HG03354 (cell line): ENCODE data around the gene ACBD6.
A peak's percentile ranks its signal among the peaks of the same experiment; 100 is the strongest.
"Not testable (repeated sequence)": the region's sequence is repeated elsewhere in the genome, so short reads cannot be mapped to it uniquely, and the experiment has no call there.

ENCODE experiments used
- ATAC-seq: cut with Tn5 transposase; IDR thresholded peaks from one replicate; pipeline ENCODE4 v1.9.1; 2021; ENCODE audit warnings: mild to moderate bottlenecking; ENCODE audit not compliant: unreplicated experiment, poor library complexity, severe bottlenecking

Gene ACBD6, protein sequence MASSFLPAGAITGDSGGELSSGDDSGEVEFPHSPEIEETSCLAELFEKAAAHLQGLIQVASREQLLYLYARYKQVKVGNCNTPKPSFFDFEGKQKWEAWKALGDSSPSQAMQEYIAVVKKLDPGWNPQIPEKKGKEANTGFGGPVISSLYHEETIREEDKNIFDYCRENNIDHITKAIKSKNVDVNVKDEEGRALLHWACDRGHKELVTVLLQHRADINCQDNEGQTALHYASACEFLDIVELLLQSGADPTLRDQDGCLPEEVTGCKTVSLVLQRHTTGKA

GRCh38 chr1:180502361-180503279 lies at the start of gene ACBD6:
TSS of gene ACBD6 (minus strand) at chr1:180502577. CDS start at chr1:180502266, 311 bp downstream.
- ATAC-seq = peak; percentile 86

DNA sequence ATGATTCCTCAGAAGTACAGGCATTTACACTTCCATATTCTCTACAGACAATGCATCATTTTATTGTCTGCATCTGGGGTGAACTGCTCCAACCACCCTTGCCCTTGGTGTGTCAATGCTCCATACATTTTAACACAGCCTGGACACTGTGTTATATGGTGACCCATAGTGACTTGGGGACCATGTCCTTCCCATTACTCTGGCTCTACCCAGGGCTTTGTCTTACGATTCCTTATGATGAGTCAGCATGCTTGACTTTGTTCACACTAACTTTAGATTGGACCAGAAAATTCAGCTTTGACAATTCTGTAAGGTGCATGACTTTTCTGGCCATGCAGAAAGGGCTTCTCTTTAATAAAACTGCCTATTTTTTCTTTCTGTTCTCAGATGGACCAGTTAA lies 49.6 kb upstream of the ACBD6 start:
- ATAC-seq = no peak

- no peak for ATAC-seq
Measured at GRCh38 chr1:180550241-180550640, 47.9 kb upstream of the ACBD6 start.

- ATAC-seq = not testable (repeated sequence)
Measured at GRCh38 chr1:180549770-180550169, 47.4 kb upstream of the ACBD6 start.

GRCh38 chr1:180548686-180549317 lies 46.4 kb upstream of the ACBD6 start:
- no peak for ATAC-seq

GRCh38 chr1:180545991-180546390 lies 43.6 kb upstream of the ACBD6 start:
- no peak for ATAC-seq

DNA sequence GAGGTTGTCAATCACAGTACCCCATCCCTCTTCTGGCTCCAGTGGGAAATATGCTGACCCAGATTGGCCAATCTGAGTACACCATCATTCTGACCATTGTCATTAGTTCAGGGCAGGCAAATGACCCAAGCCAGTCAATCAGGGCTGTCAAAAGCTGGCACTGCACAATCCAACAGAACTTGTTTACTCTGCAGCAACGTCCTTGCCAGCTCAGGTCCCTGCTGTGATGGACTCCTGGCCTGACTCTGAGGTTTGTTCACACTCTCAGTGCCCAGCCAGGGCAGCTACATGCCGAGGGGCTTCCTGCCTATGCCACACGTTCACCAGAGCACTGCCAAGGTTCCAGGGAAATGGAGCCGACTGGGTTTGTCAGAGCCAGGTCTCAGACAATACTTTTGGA lies 41.7 kb upstream of the ACBD6 start:
- ATAC-seq = no peak

DNA sequence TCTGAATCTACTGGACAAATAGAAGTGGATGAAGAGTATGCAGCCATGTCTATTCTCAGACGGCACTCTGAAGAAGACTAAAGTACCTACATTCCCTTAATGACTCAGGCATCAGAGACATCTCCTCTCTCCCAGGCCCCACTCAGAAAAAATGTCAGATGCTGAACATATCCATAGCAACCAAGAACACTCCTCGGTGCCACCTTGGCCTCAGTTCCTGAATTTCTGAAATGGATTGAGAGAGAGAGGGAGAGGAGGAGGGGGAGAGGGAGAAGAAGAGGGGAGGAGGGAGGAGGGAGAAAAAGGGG lies 40.4 kb upstream of the ACBD6 start:
- no peak for ATAC-seq

- no peak for ATAC-seq
Measured at GRCh38 chr1:180542113-180542837, 39.9 kb upstream of the ACBD6 start.

DNA sequence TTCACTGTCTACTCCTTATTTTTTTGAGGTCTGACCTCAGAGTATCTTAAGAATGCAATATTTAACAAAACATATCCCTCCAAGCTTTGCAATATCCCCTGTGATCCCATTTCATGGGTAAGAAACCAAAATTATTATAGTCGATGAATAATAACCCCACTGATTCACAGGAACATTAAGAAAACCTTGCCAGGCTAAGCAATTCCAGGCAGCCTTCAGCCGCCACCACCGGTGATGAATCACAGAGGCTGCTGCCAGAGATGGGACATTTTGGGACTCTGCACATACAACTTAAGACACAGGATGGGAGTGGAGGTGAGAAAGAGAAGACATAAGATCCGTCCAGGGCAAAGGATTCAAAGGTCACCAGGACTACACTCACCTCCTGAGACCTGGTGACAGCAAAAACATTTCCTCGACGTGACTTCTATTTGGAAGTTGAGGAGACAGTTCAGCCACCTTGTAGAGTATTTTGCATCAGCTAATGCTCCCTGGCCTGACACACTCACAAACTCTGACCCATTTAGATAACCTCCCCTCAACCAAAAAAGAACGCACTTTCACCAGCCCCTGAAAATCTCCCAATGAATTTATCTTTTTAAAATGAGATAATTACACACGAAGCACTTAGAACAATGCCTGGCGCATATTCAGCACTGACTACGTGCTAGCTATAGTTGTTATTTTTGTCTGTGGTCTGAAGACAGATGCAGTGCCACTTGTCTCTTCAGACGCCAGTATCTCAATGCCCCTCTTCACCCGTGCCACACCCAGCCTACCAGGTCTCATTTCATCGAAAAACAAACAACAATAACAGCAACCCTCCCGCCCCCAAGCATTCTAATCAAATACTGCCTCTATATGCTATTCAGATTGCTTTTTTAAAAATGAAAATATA lies 38.6 kb upstream of the ACBD6 start:
- ATAC-seq = no peak

GRCh38 chr1:180539136-180539535 lies 36.8 kb upstream of the ACBD6 start:
- no peak for ATAC-seq

- no peak for ATAC-seq
Measured at GRCh38 chr1:180536821-180537372, 34.5 kb upstream of the ACBD6 start.

GRCh38 chr1:180535418-180535999 lies 33.1 kb upstream of the ACBD6 start:
- ATAC-seq = no peak

DNA sequence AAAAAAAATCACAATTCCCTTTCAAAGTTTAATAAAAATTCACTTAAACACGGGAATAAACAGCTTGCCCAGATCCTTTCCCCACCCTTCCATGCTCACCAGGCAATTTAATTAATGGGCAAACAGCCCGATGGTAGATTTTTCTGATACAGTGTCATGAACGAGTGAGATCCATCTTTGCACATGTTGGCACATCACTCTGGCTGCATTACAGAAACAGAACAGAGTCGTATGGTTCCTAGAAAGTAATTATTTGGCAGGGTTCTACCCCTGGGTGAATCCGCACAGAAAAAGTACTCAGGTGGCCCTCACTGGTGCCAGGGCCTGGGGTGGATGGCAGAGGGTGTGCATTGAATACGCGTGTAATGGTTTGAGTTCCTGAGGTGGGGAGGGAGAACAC lies 31.8 kb upstream of the ACBD6 start:
- ATAC-seq = no peak

GRCh38 chr1:180533266-180533987 lies 31.1 kb upstream of the ACBD6 start:
- ATAC-seq = no peak

DNA sequence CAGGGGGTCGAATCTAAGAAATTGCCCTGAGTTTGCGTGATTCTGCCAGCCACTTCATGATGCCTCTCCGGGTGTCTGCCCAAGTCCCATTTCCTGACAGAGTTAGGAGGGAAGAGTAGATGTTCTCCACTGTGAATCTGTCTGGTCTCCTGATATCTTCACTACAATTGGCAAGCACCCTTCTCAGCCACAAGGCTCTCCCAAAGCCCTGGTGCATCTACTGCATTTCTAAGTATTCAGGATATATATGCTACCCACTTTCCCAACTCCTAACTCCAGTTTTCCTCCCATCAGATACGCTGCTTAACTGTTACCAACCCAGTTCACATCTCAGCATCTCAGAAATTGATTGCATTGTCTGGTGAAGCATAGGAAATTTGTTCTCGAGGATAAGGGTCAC lies 30.5 kb upstream of the ACBD6 start:
- no peak for ATAC-seq

DNA sequence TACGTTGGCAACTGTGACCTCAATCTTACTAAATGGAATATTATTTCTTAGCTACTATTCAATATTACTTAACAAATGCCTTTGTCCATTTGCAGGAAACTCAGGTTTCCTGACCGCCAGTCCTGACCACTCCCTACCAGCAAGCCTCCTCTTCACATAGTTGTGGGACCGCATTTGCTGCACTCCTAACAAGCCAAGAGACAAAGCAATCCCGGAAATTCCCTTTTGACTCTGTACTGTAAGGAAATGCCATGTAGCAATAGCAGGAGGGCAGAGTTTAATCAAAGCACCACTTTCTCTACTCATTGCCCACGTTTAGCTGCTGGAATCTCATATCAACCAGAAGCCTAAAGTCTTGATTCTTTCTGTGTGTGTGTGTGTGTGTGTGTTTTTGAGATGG lies 28.1 kb upstream of the ACBD6 start:
- no peak for ATAC-seq
